HepG2 (cell line): Measurements from ENCODE around the gene SCIN. TPM values are rescaled to one million over a fixed set of nuclear protein-coding genes. Genes with fewer than 3 reads are reported as not detected.

Experiments
- ATM ChIP-seq: fragments of 450-650 bp; IDR thresholded peaks from 2 replicates; pipeline ENCODE4 v1.7.1; 2017; ENCODE audit warnings: mild to moderate bottlenecking, borderline replicate concordance
- BCL6 ChIP-seq: IDR thresholded peaks from 2 replicates; pipeline ENCODE4 v1.6.1; 2016; ENCODE audit warnings: missing genetic modification reagents, missing compliant biosample characterization
- CREM ChIP-seq, 2 experiments: sonication (generic) in 1 of 2; formaldehyde crosslinking in 1 of 2; IDR thresholded peaks; 2 replicates each; pipeline versions ENCODE4 v1.4.0 to v1.6.1; 2016 to 2020; ENCODE audit warnings: antibody characterized with exemption in 1 of 2, mild to moderate bottlenecking in 1 of 2, missing genetic modification reagents in 1 of 2
- FOXJ3 ChIP-seq: sonication (generic); formaldehyde crosslinking; IDR thresholded peaks from 2 replicates; pipeline ENCODE4 v1.4.0; 2020; ENCODE audit warnings: missing genetic modification reagents, mild to moderate bottlenecking, borderline replicate concordance
- GABPB1 ChIP-seq: IDR thresholded peaks from 2 replicates; pipeline ENCODE4 v1.6.1; 2016; ENCODE audit warnings: mild to moderate bottlenecking, missing genetic modification reagents, moderate library complexity, missing compliant biosample characterization
- HNF4A ChIP-seq: sonication (generic); formaldehyde crosslinking; IDR thresholded peaks from 2 replicates; pipeline ENCODE4 v1.4.0; 2020; ENCODE audit warnings: missing genetic modification reagents
- IRX3 ChIP-seq: sonication (generic); formaldehyde crosslinking; IDR thresholded peaks from 2 replicates; pipeline ENCODE4 v1.8.1; 2023; ENCODE audit warnings: mild to moderate bottlenecking, low read depth, missing genetic modification reagents, borderline replicate concordance
- NFATC3 ChIP-seq: sonication (generic); formaldehyde crosslinking; IDR thresholded peaks from 2 replicates; pipeline ENCODE4 v1.5.1; 2020; ENCODE audit warnings: mild to moderate bottlenecking, missing genetic modification reagents
- NR2F1 ChIP-seq, 2 experiments: fragments of 450-650 bp in 1 of 2; formaldehyde crosslinking in 1 of 2; IDR thresholded peaks; 2 replicates each; pipeline versions ENCODE4 v1.5.0 to v1.6.1; 2016 to 2020; ENCODE audit warnings: mild to moderate bottlenecking in 1 of 2, missing compliant biosample characterization in 1 of 2, missing genetic modification reagents in 1 of 2, moderate library complexity in 1 of 2
- SALL1 ChIP-seq: sonication (generic); formaldehyde crosslinking; IDR thresholded peaks from 2 replicates; pipeline ENCODE4 v1.8.0; 2022; ENCODE audit warnings: mild to moderate bottlenecking, missing genetic modification reagents
- SIN3B ChIP-seq: fragments of 150-350 bp; IDR thresholded peaks from 2 replicates; pipeline ENCODE4 v1.6.1; 2014; ENCODE audit warnings: low read length
- SMARCE1 ChIP-seq: fragments of 450-650 bp; IDR thresholded peaks from 2 replicates; pipeline ENCODE4 v1.6.1; 2017; ENCODE audit warnings: borderline replicate concordance
- TBX2 ChIP-seq: sonication (generic); formaldehyde crosslinking; IDR thresholded peaks from 2 replicates; pipeline ENCODE4 v1.5.0; 2020; ENCODE audit warnings: missing genetic modification reagents, mild to moderate bottlenecking, borderline replicate concordance
- TP53 ChIP-seq: sonication (generic); formaldehyde crosslinking; conservative IDR thresholded peaks from 2 replicates; pipeline ENCODE4 v1.4.0; 2020; ENCODE audit warnings: missing genetic modification reagents
- ZFP41 ChIP-seq: sonication (generic); formaldehyde crosslinking; IDR thresholded peaks from 2 replicates; pipeline ENCODE4 v1.4.0; 2020; ENCODE audit warnings: mild to moderate bottlenecking, missing genetic modification reagents, borderline replicate concordance
- ZFX ChIP-seq: sonication (generic); formaldehyde crosslinking; IDR thresholded peaks from 2 replicates; pipeline ENCODE4 v1.4.0; 2020; ENCODE audit warnings: mild to moderate bottlenecking, low read depth, missing genetic modification reagents, moderate library complexity
- ZNF558 ChIP-seq: sonication (generic); formaldehyde crosslinking; IDR thresholded peaks from 2 replicates; pipeline ENCODE4 v1.9.0; 2022; ENCODE audit warnings: mild to moderate bottlenecking, missing genetic modification reagents, borderline replicate concordance
- ZNF589 ChIP-seq: sonication (generic); formaldehyde crosslinking; conservative IDR thresholded peaks from 2 replicates; pipeline ENCODE4 v1.8.0; 2022; ENCODE audit warnings: mild to moderate bottlenecking, moderate library complexity, missing genetic modification reagents
- ZNF605 ChIP-seq: sonication (generic); formaldehyde crosslinking; IDR thresholded peaks from 2 replicates; pipeline ENCODE4 v1.8.0; 2022; ENCODE audit warnings: mild to moderate bottlenecking, missing genetic modification reagents
- ZNF75D ChIP-seq: sonication (generic); formaldehyde crosslinking; IDR thresholded peaks from 2 replicates; pipeline ENCODE4 v1.8.1; 2023; ENCODE audit warnings: missing genetic modification reagents, mild to moderate bottlenecking, borderline replicate concordance
- polyA plus RNA-seq, 8 experiments: library from polyadenylated mRNA; depleted of rRNA in 3 of 8; stranded (reverse) in 7 of 8; unstranded in 1 of 8; fragments of >200 nt; fragmentation: Illumina TruSeq in 4 of 8; extraction: Trizol in 4 of 8; gene quantifications; 2 replicates each; pipeline versions ENCODE4 v1.2.1 to v1.2.3, GENCODE V29; 2011 to 2016; ENCODE audit warnings: low read depth in 4 of 8, missing spikeins in 1 of 8, mixed read lengths in 1 of 8; ENCODE audit not compliant: insufficient read depth in 1 of 8
- total RNA-seq, 5 experiments: library from RNA; depleted of rRNA; stranded (reverse); fragments of >200 nt; fragmentation: Illumina TruSeq; extraction: Trizol; gene quantifications; 2 replicates each; pipeline ENCODE4 v1.2.3, GENCODE V29; 2016; ENCODE audit warnings: low read depth in 1 of 5
- TF ChIP-seq, protein P1 (sequence below): IDR thresholded peaks from 2 replicates; pipeline ENCODE4 v1.6.1; 2018; ENCODE audit warnings: missing genetic modification reagents
- TF ChIP-seq, protein P2 (sequence below): IDR thresholded peaks from 2 replicates; pipeline ENCODE4 v1.6.1; 2012; ENCODE audit warnings: low read depth, low read length, improper control_type of control experiment
- TF ChIP-seq, protein P3 (sequence below): sonication (generic); formaldehyde crosslinking; IDR thresholded peaks from 2 replicates; pipeline ENCODE4 v1.9.0; 2021; ENCODE audit warnings: missing genetic modification reagents, borderline replicate concordance

The SCIN gene
- total and polyA plus RNA-seq, 2 of the 13 experiments (the other 11 are each of a cell fraction or from before 2014, with no cell fraction given) = not detected

GRCh38 chr7:12640299-12641096 is 70.0 kb downstream of the SCIN start (continued):
- TF ChIP-seq, protein P1, sequence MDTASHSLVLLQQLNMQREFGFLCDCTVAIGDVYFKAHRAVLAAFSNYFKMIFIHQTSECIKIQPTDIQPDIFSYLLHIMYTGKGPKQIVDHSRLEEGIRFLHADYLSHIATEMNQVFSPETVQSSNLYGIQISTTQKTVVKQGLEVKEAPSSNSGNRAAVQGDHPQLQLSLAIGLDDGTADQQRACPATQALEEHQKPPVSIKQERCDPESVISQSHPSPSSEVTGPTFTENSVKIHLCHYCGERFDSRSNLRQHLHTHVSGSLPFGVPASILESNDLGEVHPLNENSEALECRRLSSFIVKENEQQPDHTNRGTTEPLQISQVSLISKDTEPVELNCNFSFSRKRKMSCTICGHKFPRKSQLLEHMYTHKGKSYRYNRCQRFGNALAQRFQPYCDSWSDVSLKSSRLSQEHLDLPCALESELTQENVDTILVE (CRISPR knock-in tag) = 0 out of 2 replicates have a peak, but pooled peaks have one; percentile 55
- peak; percentile 73 to 89; a peak in 3 of 4 replicates for TF ChIP-seq NR2F1 (CRISPR knock-in tag; IDR thresholded peaks at IDR 0.05)
- no peak for TF ChIP-seq ZFP41 (CRISPR knock-in tag)
- TF ChIP-seq SMARCE1 = no peak
- TF ChIP-seq ZNF605 (CRISPR knock-in tag) = no peak
- TF ChIP-seq GABPB1 (CRISPR knock-in tag) = no peak
- TF ChIP-seq NFATC3 (CRISPR knock-in tag) = no peak
- peak; percentile 48; the same call in 1 of the 2 replicates for TF ChIP-seq TBX2 (CRISPR knock-in tag)
- no peak for TF ChIP-seq ZNF558 (CRISPR knock-in tag)
- peak; percentile 83; the same call in 1 of the 2 replicates for TF ChIP-seq SALL1 (CRISPR knock-in tag)
- peak; percentile 76 for TF ChIP-seq BCL6
- no peak for TF ChIP-seq ZNF75D (CRISPR knock-in tag)
- peak; percentile 77; the same call in 1 of the 2 replicates for TF ChIP-seq FOXJ3
- no peak for TF ChIP-seq ZNF589 (CRISPR knock-in tag)
- TF ChIP-seq, protein P2, sequence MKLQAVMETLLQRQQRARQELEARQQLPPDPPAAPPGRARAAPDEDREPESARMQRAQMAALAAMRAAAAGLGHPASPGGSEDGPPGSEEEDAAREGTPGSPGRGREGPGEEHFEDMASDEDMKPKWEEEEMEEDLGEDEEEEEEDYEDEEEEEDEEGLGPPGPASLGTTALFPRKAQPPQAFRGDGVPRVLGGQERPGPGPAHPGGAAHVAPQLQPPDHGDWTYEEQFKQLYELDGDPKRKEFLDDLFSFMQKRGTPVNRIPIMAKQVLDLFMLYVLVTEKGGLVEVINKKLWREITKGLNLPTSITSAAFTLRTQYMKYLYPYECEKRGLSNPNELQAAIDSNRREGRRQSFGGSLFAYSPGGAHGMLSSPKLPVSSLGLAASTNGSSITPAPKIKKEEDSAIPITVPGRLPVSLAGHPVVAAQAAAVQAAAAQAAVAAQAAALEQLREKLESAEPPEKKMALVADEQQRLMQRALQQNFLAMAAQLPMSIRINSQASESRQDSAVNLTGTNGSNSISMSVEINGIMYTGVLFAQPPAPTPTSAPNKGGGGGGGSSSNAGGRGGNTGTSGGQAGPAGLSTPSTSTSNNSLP = peak; percentile 36; the same call in 1 of the 2 replicates
- no peak for TF ChIP-seq ZFX (CRISPR knock-in tag)
- TF ChIP-seq IRX3 (CRISPR knock-in tag) = no peak
- no peak for TF ChIP-seq ATM
- no peak for TF ChIP-seq SIN3B
- no peak for TF ChIP-seq TP53 (CRISPR knock-in tag)
- peak; percentile 84 for TF ChIP-seq CREM (IDR thresholded peaks at IDR 0.05)
- TF ChIP-seq CREM (CRISPR knock-in tag; IDR thresholded peaks at IDR 0.05) = no peak
- TF ChIP-seq, protein P3, sequence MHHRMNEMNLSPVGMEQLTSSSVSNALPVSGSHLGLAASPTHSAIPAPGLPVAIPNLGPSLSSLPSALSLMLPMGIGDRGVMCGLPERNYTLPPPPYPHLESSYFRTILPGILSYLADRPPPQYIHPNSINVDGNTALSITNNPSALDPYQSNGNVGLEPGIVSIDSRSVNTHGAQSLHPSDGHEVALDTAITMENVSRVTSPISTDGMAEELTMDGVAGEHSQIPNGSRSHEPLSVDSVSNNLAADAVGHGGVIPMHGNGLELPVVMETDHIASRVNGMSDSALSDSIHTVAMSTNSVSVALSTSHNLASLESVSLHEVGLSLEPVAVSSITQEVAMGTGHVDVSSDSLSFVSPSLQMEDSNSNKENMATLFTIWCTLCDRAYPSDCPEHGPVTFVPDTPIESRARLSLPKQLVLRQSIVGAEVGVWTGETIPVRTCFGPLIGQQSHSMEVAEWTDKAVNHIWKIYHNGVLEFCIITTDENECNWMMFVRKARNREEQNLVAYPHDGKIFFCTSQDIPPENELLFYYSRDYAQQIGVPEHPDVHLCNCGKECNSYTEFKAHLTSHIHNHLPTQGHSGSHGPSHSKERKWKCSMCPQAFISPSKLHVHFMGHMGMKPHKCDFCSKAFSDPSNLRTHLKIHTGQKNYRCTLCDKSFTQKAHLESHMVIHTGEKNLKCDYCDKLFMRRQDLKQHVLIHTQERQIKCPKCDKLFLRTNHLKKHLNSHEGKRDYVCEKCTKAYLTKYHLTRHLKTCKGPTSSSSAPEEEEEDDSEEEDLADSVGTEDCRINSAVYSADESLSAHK (CRISPR knock-in tag) = no peak
- peak; percentile 76 for TF ChIP-seq HNF4A (CRISPR knock-in tag)
